CD4-positive, alpha-beta T cell treated with Interferon alpha-2 for 1 hour (primary cell): Measurements from ENCODE around the gene CBX2.
A peak's percentile ranks its signal among the peaks of the same experiment; 100 is the strongest.

Source experiments
- DNase-seq, 2 donors: peaks; one replicate each; pipeline ENCODE4 v3.0.0-alpha.2; 2020 to 2022

The CBX2 gene

GRCh38 chr17:79831265-79832217 lies 53.6 kb downstream of the CBX2 start:
- DNase-seq = no peak

- DNase-seq = no peak
Observed at GRCh38 chr17:79832218-79833109, 54.5 kb downstream of the CBX2 start.

- no peak for DNase-seq
Observed at GRCh38 chr17:79833110-79833450, 55.1 kb downstream of the CBX2 start.

GRCh38 chr17:79833744-79834564 lies 56.0 kb downstream of the CBX2 start:
- DNase-seq = no peak

- peak; percentile 22 to 66 for DNase-seq
Observed at GRCh38 chr17:79834565-79835469, 56.9 kb downstream of the CBX2 start.

- no peak for DNase-seq
Observed at GRCh38 chr17:79835470-79835899, 57.5 kb downstream of the CBX2 start.

GRCh38 chr17:79835953-79836509 lies 58.1 kb downstream of the CBX2 start:
- DNase-seq = no peak

GRCh38 chr17:79836510-79836971 lies 58.6 kb downstream of the CBX2 start:
- no peak for DNase-seq

GRCh38 chr17:79836972-79837887 lies 59.3 kb downstream of the CBX2 start:
- peak; percentile 44 to 49 for DNase-seq
